Ovary (tissue), 3 donors: Measurements from ENCODE around the gene TMCO2.

ENCODE experiments used
- CTCF ChIP-seq, 3 donors: fragments of 450-650 bp in 2 of 3; fragments of 200-600 bp in 1 of 3; IDR thresholded peaks; one replicate each; pipeline versions ENCODE4 v1.5.1 to v1.8.0; 2016 to 2022; ENCODE audit warnings: antibody characterized with exemption in 3 of 3, mild to moderate bottlenecking in 1 of 3
- POLR2A ChIP-seq: fragments of 450-650 bp; IDR thresholded peaks from one replicate; pipeline ENCODE4 v1.6.1; 2017; ENCODE audit warnings: antibody characterized with exemption, mild to moderate bottlenecking, moderate library complexity
- donor health status: DM: no; HTN: no; CAD: no.

- TF ChIP-seq CTCF (IDR thresholded peaks at IDR 0.05) (no peak), POLR2A (no peak)
Measured at GRCh38 chr1:40226192-40226591, 21.5 kb upstream of the TMCO2 start.
